Activated CD4-positive, CD25-positive, alpha-beta regulatory T cell (primary cell): ENCODE measurements around the gene L3MBTL4.
"Not testable (repeated sequence)": the region's sequence is repeated elsewhere in the genome, so short reads cannot be mapped to it uniquely, and the experiment has no call there.

ENCODE experiments used
- DNase-seq, 4 experiments: peaks; one replicate each; lab custom pipeline; 2025; lab: John Stamatoyannopoulos, UW

The L3MBTL4 gene

GRCh38 chr18:6406075-6406909 lies 8.4 kb downstream of the L3MBTL4 start:
- DNase-seq, result no peak

- no peak for DNase-seq
Measured at GRCh38 chr18:6405237-6406074, 9.3 kb downstream of the L3MBTL4 start.

- no peak for DNase-seq
Measured at GRCh38 chr18:6404834-6405233, 9.9 kb downstream of the L3MBTL4 start.

- no peak for DNase-seq
Measured at GRCh38 chr18:6401687-6402086, 13.0 kb downstream of the L3MBTL4 start.

GRCh38 chr18:6399776-6400175 lies 14.9 kb downstream of the L3MBTL4 start:
- DNase-seq, result no peak

GRCh38 chr18:6397931-6398566 lies 16.7 kb downstream of the L3MBTL4 start:
- no peak for DNase-seq

GRCh38 chr18:6396847-6397246 lies 17.9 kb downstream of the L3MBTL4 start:
- DNase-seq, result no peak

- no peak for DNase-seq
Measured at GRCh38 chr18:6396276-6396675, 18.4 kb downstream of the L3MBTL4 start.

- DNase-seq, result no peak
Measured at GRCh38 chr18:6389005-6389404, 25.7 kb downstream of the L3MBTL4 start.

- no peak for DNase-seq
Measured at GRCh38 chr18:6382963-6383362, 31.7 kb downstream of the L3MBTL4 start.

GRCh38 chr18:6377473-6377872 lies 37.2 kb downstream of the L3MBTL4 start:
- DNase-seq, result not testable (repeated sequence)

GRCh38 chr18:6376433-6377229 lies 38.1 kb downstream of the L3MBTL4 start:
- DNase-seq, result no peak

GRCh38 chr18:6374935-6375529 lies 39.7 kb downstream of the L3MBTL4 start:
- no peak for DNase-seq

- DNase-seq, result no peak
Measured at GRCh38 chr18:6374340-6374739, 40.4 kb downstream of the L3MBTL4 start.

- no peak for DNase-seq
Measured at GRCh38 chr18:6373187-6373586, 41.5 kb downstream of the L3MBTL4 start.

- DNase-seq, result no peak
Measured at GRCh38 chr18:6370886-6371635, 43.6 kb downstream of the L3MBTL4 start.

- DNase-seq, result no peak
Measured at GRCh38 chr18:6370410-6370809, 44.3 kb downstream of the L3MBTL4 start.

- DNase-seq, result no peak
Measured at GRCh38 chr18:6368017-6368416, 46.7 kb downstream of the L3MBTL4 start.

GRCh38 chr18:6367208-6367607 lies 47.5 kb downstream of the L3MBTL4 start:
- DNase-seq, result no peak

- DNase-seq, result no peak
Measured at GRCh38 chr18:6366776-6367175, 47.9 kb downstream of the L3MBTL4 start.

- no peak for DNase-seq
Measured at GRCh38 chr18:6365385-6365784, 49.3 kb downstream of the L3MBTL4 start.
